HepG2 (cell line): Measurements from ENCODE around the gene TMEM164. TPM values are rescaled to one million over a fixed set of nuclear protein-coding genes. Genes with fewer than 3 reads are reported as not detected.

Experiments used
- ATAC-seq: fragments of 200-7000 bp; cut with Tn5 transposase; 3 replicates; pipeline ENCODE4 v1.9.1; 2020; ENCODE audit warnings: mild to moderate bottlenecking, moderate library complexity
- BruUV-seq: library from RNA; stranded (reverse); fragments of 400-500 nt; replicated peaks from 2 replicates; lab custom pipeline; 2021; lab: Mats Ljungman, UMichigan
- CTCF ChIA-PET: fragments of 300-600 bp; formaldehyde crosslinking; extraction: SDS; loops from one replicate; lab custom pipeline; 2021; ENCODE audit warnings: low total read pairs, inconsistent platforms, low intra/inter-chr PET ratio; lab: Yijun Ruan, JAX
- POLR2A ChIA-PET: fragments of 350-600 bp; sonication (Branson Sonifier 250); formaldehyde crosslinking; loops from one replicate; lab custom pipeline; 2020; ENCODE audit warnings: antibody characterized with exemption, inconsistent platforms; lab: Yijun Ruan, JAX
- DNase-seq: peaks from one replicate; pipeline ENCODE4 v3.0.0-alpha.2; 2015; ENCODE audit warnings: low spot score
- FAIRE-seq: peaks from 3 replicates; lab custom pipeline; 2011; peaks lifted over from hg19 to GRCh38; lab: Jason Lieb, UNC
- H2AFZ ChIP-seq: one replicate; pipeline ENCODE4 v1.6.1; 2011; ENCODE audit warnings: low read length, inconsistent platforms
- H3K27ac ChIP-seq: fragments of 300-600 bp; 3 replicates; pipeline ENCODE4 v1.8.0; 2011; ENCODE audit warnings: mixed run types, mild to moderate bottlenecking, mixed read lengths, low read length, inconsistent platforms; ENCODE audit not compliant: insufficient read depth; ENCODE audit errors: extremely low read length
- H3K27me3 ChIP-seq, 2 experiments: fragments of 200-600 bp in 1 of 2; 2 replicates in 1 of 2; 3 replicates in 1 of 2; pipeline versions ENCODE4 v1.6.0 to v1.8.0; 2011; ENCODE audit warnings: low read length in 2 of 2, mild to moderate bottlenecking in 2 of 2, moderate library complexity in 2 of 2, inconsistent platforms in 1 of 2; ENCODE audit not compliant: insufficient read depth in 2 of 2, control insufficient read depth in 1 of 2
- H3K36me3 ChIP-seq, 2 experiments: fragments of 200-600 bp in 1 of 2; replicated peaks in 1 of 2; 2 replicates in 1 of 2; 3 replicates in 1 of 2; pipeline versions ENCODE4 v1.5.1 to v1.8.0; 2011; ENCODE audit warnings: low read length in 2 of 2, inconsistent platforms in 1 of 2; ENCODE audit not compliant: insufficient read depth in 2 of 2, control insufficient read depth in 1 of 2
- H3K4me1 ChIP-seq: 2 replicates; pipeline ENCODE4 v1.5.1; 2012; ENCODE audit warnings: low read length, inconsistent platforms; ENCODE audit not compliant: insufficient read depth
- H3K4me2 ChIP-seq: 2 replicates; pipeline ENCODE4 v1.6.0; 2011; ENCODE audit warnings: low read depth, low read length, inconsistent platforms
- H3K4me3 ChIP-seq, 3 experiments: fragments of 200-600 bp in 1 of 3; sonication (generic), shearing (Covaris generic) in 1 of 3; replicated peaks in 1 of 3; 2 replicates each; pipeline ENCODE4 v1.5.1; 2011 to 2016; ENCODE audit warnings: low read length in 3 of 3, inconsistent platforms in 2 of 3, low read depth in 2 of 3, mild to moderate bottlenecking in 2 of 3, control low read depth in 1 of 3, mixed read lengths in 1 of 3; ENCODE audit not compliant: insufficient read depth in 1 of 3
- H3K79me2 ChIP-seq: one replicate; pipeline ENCODE4 v1.6.1; 2011; ENCODE audit warnings: low read length, inconsistent platforms; ENCODE audit not compliant: insufficient read depth
- H3K9ac ChIP-seq: 2 replicates; pipeline ENCODE4 v1.6.0; 2011; ENCODE audit warnings: mild to moderate bottlenecking, low read depth, low read length, inconsistent platforms; ENCODE audit not compliant: insufficient read depth
- H3K9me3 ChIP-seq: 2 replicates; pipeline ENCODE4 v1.5.1; 2012; ENCODE audit warnings: mild to moderate bottlenecking, low read length
- H4K20me1 ChIP-seq: 2 replicates; pipeline ENCODE4 v1.6.0; 2011; ENCODE audit warnings: inconsistent platforms, mild to moderate bottlenecking, low read length, moderate library complexity; ENCODE audit not compliant: insufficient read depth
- BCL6 ChIP-seq: IDR thresholded peaks from 2 replicates; pipeline ENCODE4 v1.6.1; 2016; ENCODE audit warnings: missing genetic modification reagents, missing compliant biosample characterization
- CEBPB ChIP-seq: IDR thresholded peaks from 2 replicates; pipeline ENCODE4 v1.6.1; 2011; ENCODE audit warnings: low read depth, low read length, improper control_type of control experiment, borderline replicate concordance
- HNF4A ChIP-seq: sonication (generic); formaldehyde crosslinking; IDR thresholded peaks from 2 replicates; pipeline ENCODE4 v1.4.0; 2020; ENCODE audit warnings: missing genetic modification reagents
- KDM6A ChIP-seq: IDR thresholded peaks from 2 replicates; pipeline ENCODE4 v1.6.1; 2016; ENCODE audit warnings: low read depth
- MXD4 ChIP-seq: IDR thresholded peaks from 2 replicates; pipeline ENCODE4 v1.6.1; 2016; ENCODE audit warnings: mild to moderate bottlenecking, missing biosample characterization, missing genetic modification reagents
- RBFOX2 ChIP-seq: fragments of 200-400 bp; formaldehyde crosslinking; IDR thresholded peaks from 2 replicates; pipeline ENCODE4 v1.6.1; 2017; ENCODE audit warnings: low read depth, mild to moderate bottlenecking, low read length
- ZBTB42 ChIP-seq: sonication (generic); formaldehyde crosslinking; IDR thresholded peaks from 2 replicates; pipeline ENCODE4 v1.5.0; 2020; ENCODE audit warnings: mild to moderate bottlenecking, missing genetic modification reagents
- ZBTB7A ChIP-seq: sonication (generic); formaldehyde crosslinking; IDR thresholded peaks from 2 replicates; pipeline ENCODE4 v1.8.0; 2022; ENCODE audit warnings: mild to moderate bottlenecking, missing genetic modification reagents
- ZFP82 ChIP-seq: sonication (generic); formaldehyde crosslinking; IDR thresholded peaks from 2 replicates; pipeline ENCODE4 v1.5.1; 2020; ENCODE audit warnings: mild to moderate bottlenecking, missing genetic modification reagents, borderline replicate concordance
- ZFY ChIP-seq: sonication (generic); formaldehyde crosslinking; IDR thresholded peaks from 2 replicates; pipeline ENCODE4 v1.4.0; 2020; ENCODE audit warnings: missing genetic modification reagents
- ZNF143 ChIP-seq: sonication (generic); formaldehyde crosslinking; IDR thresholded peaks from 2 replicates; pipeline ENCODE4 v1.4.0; 2020; ENCODE audit warnings: missing genetic modification reagents
- ZNF333 ChIP-seq: sonication (generic); formaldehyde crosslinking; IDR thresholded peaks from 2 replicates; pipeline ENCODE4 v1.4.0; 2020; ENCODE audit warnings: mild to moderate bottlenecking, missing genetic modification reagents, borderline replicate concordance
- ZNF766 ChIP-seq: sonication (generic); formaldehyde crosslinking; IDR thresholded peaks from 2 replicates; pipeline ENCODE4 v1.5.0; 2020; ENCODE audit warnings: missing genetic modification reagents, borderline replicate concordance
- ZSCAN29 ChIP-seq: sonication (generic); formaldehyde crosslinking; conservative IDR thresholded peaks from 2 replicates; pipeline ENCODE4 v1.4.0; 2020; ENCODE audit warnings: mild to moderate bottlenecking, missing genetic modification reagents
- WGBS: methylation state at CpG from one replicate; pipeline ENCODE4 v1.1.6; 2017; ENCODE audit warnings: low lambda C conversion rate; 5-methylcytosine and 5-hydroxymethylcytosine counted together
- in situ Hi-C: cut with HindIII; loops from 2 replicates; pipeline ENCODE4 v1.10.0; 2017; ENCODE audit warnings: low pct_unique_long_range_greater_than_20kb; ENCODE audit not compliant: extremely low pct_ligation_motif_present
- intact Hi-C: fragments of 100-400 bp; cut with micrococcal nuclease; formaldehyde crosslinking; loops from one replicate; pipeline ENCODE4 v1.10.0; 2022; ENCODE audit not compliant: unreplicated experiment
- polyA plus RNA-seq, 8 experiments: library from polyadenylated mRNA; depleted of rRNA in 3 of 8; stranded (reverse) in 7 of 8; unstranded in 1 of 8; fragments of >200 nt; fragmentation: Illumina TruSeq in 4 of 8; extraction: Trizol in 4 of 8; gene quantifications; 2 replicates each; pipeline versions ENCODE4 v1.2.1 to v1.2.3, GENCODE V29; 2011 to 2016; ENCODE audit warnings: low read depth in 4 of 8, missing spikeins in 1 of 8, mixed read lengths in 1 of 8; ENCODE audit not compliant: insufficient read depth in 1 of 8
- total RNA-seq, 5 experiments: library from RNA; depleted of rRNA; stranded (reverse); fragments of >200 nt; fragmentation: Illumina TruSeq; extraction: Trizol; gene quantifications; 2 replicates each; pipeline ENCODE4 v1.2.3, GENCODE V29; 2016; ENCODE audit warnings: low read depth in 1 of 5
- TF ChIP-seq, protein P1 (sequence below): sonication (generic); formaldehyde crosslinking; IDR thresholded peaks from 2 replicates; pipeline ENCODE4 v1.4.0; 2020; ENCODE audit warnings: missing genetic modification reagents
- TF ChIP-seq, protein P2 (sequence below): sonication (generic); formaldehyde crosslinking; IDR thresholded peaks from 2 replicates; pipeline ENCODE4 v1.9.0; 2021; ENCODE audit warnings: missing genetic modification reagents, borderline replicate concordance

The TMEM164 gene
- total and polyA plus RNA-seq, 2 of the 13 experiments (the other 11 are each of a cell fraction or from before 2014, with no cell fraction given), result 5.8 to 13.2 TPM

DNA sequence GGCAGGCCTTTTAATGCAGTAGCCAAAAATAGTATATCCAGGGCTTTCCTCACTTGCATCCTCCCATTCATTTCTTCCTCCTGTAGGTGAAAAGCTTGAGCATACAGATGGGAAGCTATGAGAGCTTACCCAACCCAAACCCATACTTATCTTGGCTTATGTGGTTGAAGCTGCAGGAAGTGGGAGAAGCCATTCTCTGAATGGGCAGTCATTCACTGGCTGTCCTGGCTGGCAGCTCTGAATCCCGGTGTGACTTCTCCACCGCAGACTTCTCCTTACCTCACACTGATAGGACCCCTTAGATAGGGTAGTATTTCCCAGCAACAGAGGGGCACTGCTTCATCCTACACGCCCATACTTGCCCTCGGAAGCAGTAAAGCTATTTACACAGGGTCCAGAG is 189.6 kb downstream of the TMEM164 start:
- Histone ChIP-seq H3K79me2 (no peaks in the 10 kb centered on the region), H3K9ac (no peak overlapping the region), H3K4me2 (no peak overlapping the region), H3K4me1 (no peaks in the 10 kb centered on the region), H3K36me3 (no peaks in the 10 kb centered on the region), H4K20me1 (no peaks in the 10 kb centered on the region), H3K27ac (no peak overlapping the region), H3K4me3 (no peak overlapping the region), H3K27me3 (no peaks in the 10 kb centered on the region), H2AFZ (no peak overlapping the region), H3K9me3 (no peaks in the 10 kb centered on the region)
- 100% methylated on average over 4 of the region's 4 CpGs for WGBS
- TF ChIP-seq ZNF766 (CRISPR knock-in tag) (no peak), ZNF333 (CRISPR knock-in tag) (no peak)
- TF ChIP-seq, protein P1, sequence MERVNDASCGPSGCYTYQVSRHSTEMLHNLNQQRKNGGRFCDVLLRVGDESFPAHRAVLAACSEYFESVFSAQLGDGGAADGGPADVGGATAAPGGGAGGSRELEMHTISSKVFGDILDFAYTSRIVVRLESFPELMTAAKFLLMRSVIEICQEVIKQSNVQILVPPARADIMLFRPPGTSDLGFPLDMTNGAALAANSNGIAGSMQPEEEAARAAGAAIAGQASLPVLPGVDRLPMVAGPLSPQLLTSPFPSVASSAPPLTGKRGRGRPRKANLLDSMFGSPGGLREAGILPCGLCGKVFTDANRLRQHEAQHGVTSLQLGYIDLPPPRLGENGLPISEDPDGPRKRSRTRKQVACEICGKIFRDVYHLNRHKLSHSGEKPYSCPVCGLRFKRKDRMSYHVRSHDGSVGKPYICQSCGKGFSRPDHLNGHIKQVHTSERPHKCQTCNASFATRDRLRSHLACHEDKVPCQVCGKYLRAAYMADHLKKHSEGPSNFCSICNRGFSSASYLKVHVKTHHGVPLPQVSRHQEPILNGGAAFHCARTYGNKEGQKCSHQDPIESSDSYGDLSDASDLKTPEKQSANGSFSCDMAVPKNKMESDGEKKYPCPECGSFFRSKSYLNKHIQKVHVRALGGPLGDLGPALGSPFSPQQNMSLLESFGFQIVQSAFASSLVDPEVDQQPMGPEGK (CRISPR knock-in tag), result no peak
- in situ Hi-C loops, result no loop called here
- intact Hi-C loops, result no loop called here
- ATAC-seq (no peak), FAIRE-seq (no peak), DNase-seq (no peak)
- no TSS peak for BruUV-seq
- ChIA-PET POLR2A (no interaction called here), CTCF (no interaction called here)

DNA sequence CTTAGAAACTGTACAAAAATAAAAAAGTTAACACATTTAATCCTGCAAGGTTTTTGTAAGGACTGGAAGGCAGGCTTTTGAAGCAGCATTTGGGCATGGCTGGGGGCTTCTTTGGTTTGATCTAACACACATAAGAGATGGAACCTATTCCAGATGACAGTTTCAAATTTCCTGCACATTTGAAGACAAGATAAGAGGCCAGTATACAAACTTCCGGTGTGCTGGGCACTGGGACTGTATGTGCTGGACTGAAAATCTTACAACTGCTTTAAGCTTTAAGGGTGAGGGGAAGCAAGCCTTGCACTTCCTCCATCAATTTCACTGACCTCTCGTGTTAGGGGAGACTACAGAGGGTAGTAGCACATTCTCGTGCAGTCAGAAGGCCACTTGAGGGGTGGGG is 192.1 kb downstream of the TMEM164 start:
- Histone ChIP-seq H3K79me2 (no peaks in the 10 kb centered on the region), H3K4me3 (no peak overlapping the region), H2AFZ (no peak overlapping the region), H3K27ac (no peak overlapping the region), H3K4me2 (no peak overlapping the region), H4K20me1 (no peaks in the 10 kb centered on the region), H3K36me3 (no peaks in the 10 kb centered on the region; a peak in 1 of 5 replicates), H3K27me3 (no peaks in the 10 kb centered on the region), H3K4me1 (no peaks in the 10 kb centered on the region), H3K9ac (no peak overlapping the region), H3K9me3 (no peaks in the 10 kb centered on the region)
- ChIA-PET CTCF (no interaction called here), POLR2A (no interaction called here)
- no peak for DNase-seq
- no TSS peak for BruUV-seq
- 100% methylated on average over 1 of the region's 3 CpGs for WGBS
- intact Hi-C loops (no loop called here), in situ Hi-C loops (no loop called here)
- FAIRE-seq, result no peak
- ATAC-seq, result no peak
- no peak for TF ChIP-seq RBFOX2
- TF ChIP-seq MXD4 (CRISPR knock-in tag), result no peak
- no peak for TF ChIP-seq CEBPB
- no peak for TF ChIP-seq ZBTB42 (CRISPR knock-in tag)
- no peak for TF ChIP-seq ZSCAN29 (CRISPR knock-in tag)
- TF ChIP-seq ZFY, result no peak
- TF ChIP-seq ZBTB7A, result no peak
- TF ChIP-seq BCL6, result no peak
- TF ChIP-seq KDM6A, result no peak
- no peak for TF ChIP-seq ZFP82 (CRISPR knock-in tag)
- TF ChIP-seq, protein P2, sequence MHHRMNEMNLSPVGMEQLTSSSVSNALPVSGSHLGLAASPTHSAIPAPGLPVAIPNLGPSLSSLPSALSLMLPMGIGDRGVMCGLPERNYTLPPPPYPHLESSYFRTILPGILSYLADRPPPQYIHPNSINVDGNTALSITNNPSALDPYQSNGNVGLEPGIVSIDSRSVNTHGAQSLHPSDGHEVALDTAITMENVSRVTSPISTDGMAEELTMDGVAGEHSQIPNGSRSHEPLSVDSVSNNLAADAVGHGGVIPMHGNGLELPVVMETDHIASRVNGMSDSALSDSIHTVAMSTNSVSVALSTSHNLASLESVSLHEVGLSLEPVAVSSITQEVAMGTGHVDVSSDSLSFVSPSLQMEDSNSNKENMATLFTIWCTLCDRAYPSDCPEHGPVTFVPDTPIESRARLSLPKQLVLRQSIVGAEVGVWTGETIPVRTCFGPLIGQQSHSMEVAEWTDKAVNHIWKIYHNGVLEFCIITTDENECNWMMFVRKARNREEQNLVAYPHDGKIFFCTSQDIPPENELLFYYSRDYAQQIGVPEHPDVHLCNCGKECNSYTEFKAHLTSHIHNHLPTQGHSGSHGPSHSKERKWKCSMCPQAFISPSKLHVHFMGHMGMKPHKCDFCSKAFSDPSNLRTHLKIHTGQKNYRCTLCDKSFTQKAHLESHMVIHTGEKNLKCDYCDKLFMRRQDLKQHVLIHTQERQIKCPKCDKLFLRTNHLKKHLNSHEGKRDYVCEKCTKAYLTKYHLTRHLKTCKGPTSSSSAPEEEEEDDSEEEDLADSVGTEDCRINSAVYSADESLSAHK (CRISPR knock-in tag), result no peak
- no peak for TF ChIP-seq ZNF143
- no peak for TF ChIP-seq HNF4A (CRISPR knock-in tag)
